Upper lobe of left lung (tissue), 6 donors: ENCODE measurements around the gene SCAMP3. TPM values are rescaled to one million over a fixed set of nuclear protein-coding genes. Genes with fewer than 3 reads are reported as not detected.

ENCODE experiments used
- ATAC-seq, 2 donors: fragments of 200-7000 bp; cut with Tn5 transposase; one replicate each; pipeline ENCODE4 v1.9.1; 2022; ENCODE audit warnings: mild to moderate bottlenecking in 2 of 2, moderate library complexity in 2 of 2; ENCODE audit not compliant: low FRiP score in 2 of 2
- DNase-seq, 2 donors: peaks; one replicate each; pipeline ENCODE4 v3.0.0-alpha.2; 2019 to 2020
- H3K27ac ChIP-seq, 4 donors: fragments of 200-600 bp; sonication (generic); one replicate each; pipeline ENCODE4 v1.5.1; 2016 to 2019
- H3K27me3 ChIP-seq, 4 donors: fragments of 200-600 bp; sonication (generic); one replicate each; pipeline ENCODE4 v1.5.1; 2017 to 2019
- H3K36me3 ChIP-seq, 4 donors: fragments of 200-600 bp; sonication (generic); one replicate each; pipeline ENCODE4 v1.5.1; 2016 to 2019
- H3K4me1 ChIP-seq, 4 donors: fragments of 200-600 bp; sonication (generic); one replicate each; pipeline ENCODE4 v1.5.1; 2018 to 2019
- H3K4me3 ChIP-seq, 4 donors: fragments of 200-600 bp; sonication (generic); one replicate each; pipeline ENCODE4 v1.5.1; 2017 to 2019; ENCODE audit warnings: mild to moderate bottlenecking in 2 of 4, moderate library complexity in 1 of 4
- H3K9me3 ChIP-seq, 4 donors: fragments of 200-600 bp; sonication (generic); one replicate each; pipeline ENCODE4 v1.5.1; 2018 to 2019
- EP300 ChIP-seq, 4 donors: sonication (generic); formaldehyde crosslinking; IDR thresholded peaks; one replicate each; pipeline ENCODE4 v1.5.1; 2017; ENCODE audit warnings: antibody characterized with exemption in 4 of 4, control low read depth in 2 of 4
- POLR2A ChIP-seq, 4 donors: fragments of 450-650 bp; IDR thresholded peaks; one replicate each; pipeline ENCODE4 v1.5.1; 2016 to 2017; ENCODE audit warnings: antibody characterized with exemption in 4 of 4, mild to moderate bottlenecking in 2 of 4
- POLR2AphosphoS5 ChIP-seq, 2 donors: sonication (generic); formaldehyde crosslinking; IDR thresholded peaks; one replicate each; pipeline ENCODE4 v1.5.1; 2017; ENCODE audit warnings: antibody characterized with exemption in 2 of 2
- WGBS, 2 donors: methylation state at CpG; one replicate each; pipeline ENCODE4 v1.1.5; 2017 to 2018; 5-methylcytosine and 5-hydroxymethylcytosine counted together
- total RNA-seq, 6 donors: library from RNA; depleted of rRNA in 4 of 6; stranded (reverse); fragments of >200 nt in 4 of 6; gene quantifications; one replicate each; pipeline versions ENCODE4 v1.1.0 to v1.2.1, GENCODE V29; 2016 to 2021
- TF ChIP-seq, protein P1 (sequence below), 6 experiments: fragments of 450-650 bp in 4 of 6; fragments of 200-600 bp in 2 of 6; sonication (generic) in 2 of 6; IDR thresholded peaks; one replicate each; pipeline ENCODE4 v1.5.1; 2016 to 2019; ENCODE audit warnings: antibody characterized with exemption in 6 of 6
- donor health status: DM: no; HTN: no; CAD: no; lungs with moderate emphysema.
- donor health status: DM: no; HTN: yes; CAD: no; lungs with severe emphysema.

Gene SCAMP3
- total RNA-seq, 6 donors from 2014 or later: 61.5 to 96.1 (median 70.4) TPM

DNA sequence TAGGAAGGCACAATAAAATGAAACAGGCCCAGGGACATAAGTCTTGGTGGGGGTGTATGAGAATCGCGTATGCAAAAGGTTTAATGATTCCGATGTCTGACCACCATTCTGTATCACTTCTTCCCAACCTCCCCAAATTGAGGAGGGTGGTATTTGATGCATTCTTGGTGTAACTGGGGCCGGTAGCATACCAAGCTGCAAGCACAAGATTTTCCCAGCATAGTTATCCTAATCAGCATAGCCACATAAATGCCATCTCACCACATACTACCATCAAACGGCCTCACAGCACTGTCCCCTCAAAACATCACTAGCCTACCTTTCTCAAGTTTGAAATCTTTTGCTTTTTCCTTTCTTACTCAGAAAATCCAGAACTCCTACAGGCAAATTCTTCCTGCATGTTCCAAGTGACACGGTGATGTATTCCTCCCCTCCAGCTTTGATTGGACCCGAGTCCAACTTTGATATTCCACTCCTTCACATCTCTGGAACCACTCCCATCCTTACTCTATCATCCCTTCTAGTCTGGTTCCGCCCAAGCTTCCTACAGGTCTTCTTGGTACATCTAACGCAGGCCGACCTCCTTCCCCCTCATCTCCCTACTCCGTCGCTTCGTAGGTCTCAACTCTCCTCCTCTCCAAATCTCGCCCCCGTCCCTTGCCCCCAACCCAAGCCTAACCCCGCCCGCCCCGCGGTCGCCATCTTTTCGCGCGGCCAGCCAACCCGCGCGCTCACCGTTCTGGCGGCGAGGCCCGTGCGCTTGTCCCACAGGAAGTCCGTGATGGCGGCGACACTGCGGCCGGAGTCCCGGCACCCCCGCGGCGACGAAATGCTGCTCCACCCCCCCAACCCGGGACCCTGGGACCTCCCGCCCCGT is 10.5 kb upstream of the SCAMP3 start:
- peaks cover 19 to 39% (median 23%) of the 10 kb centered on the region in 4 donors for H3K4me1 ChIP-seq
- no peaks in the 10 kb centered on the region for H3K27me3 ChIP-seq
- peak overlapping the region; percentile 64 to 99 (median 88) for H3K4me3 ChIP-seq
- peak; percentile 5 to 68 for ATAC-seq
- WGBS, 2 donors: 7% methylated on average over 27 to 37 of the region's 44 CpGs
- H3K9me3 ChIP-seq: no peaks in the 10 kb centered on the region
- peaks cover 23 to 34% (median 30%) of the 10 kb centered on the region in 4 donors for H3K36me3 ChIP-seq
- DNase-seq: no peak
- peak overlapping the region; percentile 94 to 99 (median 97) for H3K27ac ChIP-seq
- TF ChIP-seq, protein P1, sequence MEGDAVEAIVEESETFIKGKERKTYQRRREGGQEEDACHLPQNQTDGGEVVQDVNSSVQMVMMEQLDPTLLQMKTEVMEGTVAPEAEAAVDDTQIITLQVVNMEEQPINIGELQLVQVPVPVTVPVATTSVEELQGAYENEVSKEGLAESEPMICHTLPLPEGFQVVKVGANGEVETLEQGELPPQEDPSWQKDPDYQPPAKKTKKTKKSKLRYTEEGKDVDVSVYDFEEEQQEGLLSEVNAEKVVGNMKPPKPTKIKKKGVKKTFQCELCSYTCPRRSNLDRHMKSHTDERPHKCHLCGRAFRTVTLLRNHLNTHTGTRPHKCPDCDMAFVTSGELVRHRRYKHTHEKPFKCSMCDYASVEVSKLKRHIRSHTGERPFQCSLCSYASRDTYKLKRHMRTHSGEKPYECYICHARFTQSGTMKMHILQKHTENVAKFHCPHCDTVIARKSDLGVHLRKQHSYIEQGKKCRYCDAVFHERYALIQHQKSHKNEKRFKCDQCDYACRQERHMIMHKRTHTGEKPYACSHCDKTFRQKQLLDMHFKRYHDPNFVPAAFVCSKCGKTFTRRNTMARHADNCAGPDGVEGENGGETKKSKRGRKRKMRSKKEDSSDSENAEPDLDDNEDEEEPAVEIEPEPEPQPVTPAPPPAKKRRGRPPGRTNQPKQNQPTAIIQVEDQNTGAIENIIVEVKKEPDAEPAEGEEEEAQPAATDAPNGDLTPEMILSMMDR (IDR thresholded peaks at IDR 0.05): no peak
- TF ChIP-seq POLR2A (IDR thresholded peaks at IDR 0.05) (no peak), POLR2AphosphoS5 (IDR thresholded peaks at IDR 0.05) (no peak), EP300 (IDR thresholded peaks at IDR 0.05) (no peak)

DNA sequence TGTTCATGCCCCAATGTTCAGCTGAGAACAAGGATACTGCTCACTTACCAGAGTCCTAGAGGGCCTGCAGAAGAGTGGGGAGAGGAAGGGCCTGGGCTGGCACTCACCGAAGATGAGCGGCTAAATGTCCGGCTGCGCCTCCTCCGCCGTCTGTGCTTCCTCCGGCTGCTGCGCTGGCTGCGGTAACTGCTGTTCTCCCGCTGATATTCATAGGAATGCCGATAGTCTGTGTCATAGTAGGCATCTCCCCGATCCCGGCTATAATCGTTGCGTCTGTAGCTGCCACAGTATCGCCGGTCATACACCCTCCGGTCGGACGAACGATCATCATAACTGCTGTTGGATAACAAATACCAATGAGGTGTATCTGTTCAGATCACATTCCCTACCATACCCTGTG is 7.2 kb upstream of the SCAMP3 start:
- ATAC-seq (no peak), DNase-seq (peak in 1 of 2 donors; percentile 36)
- peaks cover 39 to 67% (median 63%) of the 10 kb centered on the region in 4 donors for H3K36me3 ChIP-seq
- no peak overlapping the region for H3K27ac ChIP-seq
- no peak overlapping the region for H3K4me3 ChIP-seq
- peaks cover 16 to 29% (median 19%) of the 10 kb centered on the region in 4 donors for H3K4me1 ChIP-seq
- no peaks in the 10 kb centered on the region for H3K27me3 ChIP-seq
- 95 to 96% methylated on average over 16 to 21 of the region's 21 CpGs for WGBS, 2 donors
- TF ChIP-seq POLR2AphosphoS5 (IDR thresholded peaks at IDR 0.05) (no peak), POLR2A (IDR thresholded peaks at IDR 0.05) (no peak), EP300 (IDR thresholded peaks at IDR 0.05) (no peak)
- TF ChIP-seq, protein P1 (IDR thresholded peaks at IDR 0.05): no peak
- H3K9me3 ChIP-seq: no peaks in the 10 kb centered on the region

DNA sequence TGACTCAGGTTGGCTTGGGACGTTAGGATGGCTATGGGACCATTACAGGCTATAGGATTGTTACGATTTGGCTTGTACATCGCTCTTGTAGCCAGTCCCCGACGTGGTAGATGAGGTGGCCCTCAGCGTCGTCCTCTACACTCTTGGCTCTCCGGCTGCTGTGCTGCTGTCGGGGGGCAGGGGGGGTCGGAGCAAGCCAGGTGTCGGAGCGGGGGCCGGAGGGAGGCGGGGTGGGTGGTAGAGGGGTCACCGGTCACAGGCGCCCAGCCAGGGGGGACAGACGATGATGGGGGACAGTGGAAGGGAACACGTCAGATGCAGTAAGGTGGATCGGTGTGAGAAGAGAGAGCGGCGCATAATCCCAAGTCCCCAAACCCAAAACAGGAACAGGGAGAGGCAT is 6.5 kb upstream of the SCAMP3 start:
- DNase-seq: peak in 1 of 2 donors; percentile 53
- no peak for ATAC-seq
- H3K4me3 ChIP-seq: no peak overlapping the region
- 90 to 94% methylated on average over 18 to 21 of the region's 21 CpGs for WGBS, 2 donors
- no peak overlapping the region for H3K27ac ChIP-seq
- H3K27me3 ChIP-seq: no peaks in the 10 kb centered on the region
- TF ChIP-seq POLR2A (IDR thresholded peaks at IDR 0.05): no peak
- TF ChIP-seq POLR2AphosphoS5 (IDR thresholded peaks at IDR 0.05): no peak
- TF ChIP-seq, protein P1 (IDR thresholded peaks at IDR 0.05): no peak
- TF ChIP-seq EP300 (IDR thresholded peaks at IDR 0.05): no peak
- H3K4me1 ChIP-seq: peaks cover 12 to 25% (median 15%) of the 10 kb centered on the region in 4 donors
- H3K9me3 ChIP-seq: no peaks in the 10 kb centered on the region
- peaks cover 42 to 74% (median 70%) of the 10 kb centered on the region in 4 donors for H3K36me3 ChIP-seq

DNA sequence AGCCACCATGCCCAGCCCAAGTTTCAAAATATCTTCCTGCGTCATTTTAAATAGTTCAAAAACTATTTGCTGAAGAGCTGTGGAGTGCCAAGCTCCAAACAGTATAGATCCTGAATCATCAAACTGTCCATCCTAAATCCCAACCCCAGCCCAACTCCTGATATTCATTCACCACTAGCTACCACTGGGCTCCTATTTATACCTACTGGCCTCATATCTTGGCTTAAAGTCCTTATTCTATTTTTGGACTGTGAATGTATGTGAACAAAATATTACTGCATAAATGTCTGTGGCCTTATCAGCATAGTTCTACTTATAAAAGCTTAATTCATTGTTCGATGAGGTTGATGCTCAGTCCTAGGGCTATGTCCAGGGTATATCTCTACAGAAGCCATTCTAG is 5.2 kb upstream of the SCAMP3 start:
- Histone ChIP-seq H3K4me3 (no peak overlapping the region), H3K27me3 (no peaks in the 10 kb centered on the region), H3K27ac (no peak overlapping the region), H3K36me3 (peaks cover 43 to 83% (median 76%) of the 10 kb centered on the region in 4 donors), H3K4me1 (peaks cover 14 to 23% (median 17%) of the 10 kb centered on the region in 4 donors), H3K9me3 (no peaks in the 10 kb centered on the region)
- WGBS, 2 donors: 97 to 100% methylated on average over 2 of the region's 2 CpGs
- DNase-seq (no peak), ATAC-seq (no peak)
- no peak for TF ChIP-seq EP300 (IDR thresholded peaks at IDR 0.05)
- TF ChIP-seq, protein P1 (IDR thresholded peaks at IDR 0.05): no peak
- TF ChIP-seq POLR2AphosphoS5 (IDR thresholded peaks at IDR 0.05): no peak
- no peak for TF ChIP-seq POLR2A (IDR thresholded peaks at IDR 0.05)
